ENCODE data around the gene GET4.

GRCh38 chr7:896346-897075, 20.2 kb downstream of the GET4 start:
- TF ChIP-seq EZH2 (IDR thresholded peaks at IDR 0.05; ENCODE audit: borderline replicate concordance, low read length) (no peak), CTCF (conservative IDR thresholded peaks at IDR 0.05 in 1 of 2, IDR thresholded peaks at IDR 0.05 in 1 of 2; ENCODE audit: extremely low read depth in 1 of 2, insufficient read depth in 1 of 2, low read depth in 1 of 2, low read length in 2 of 2) (no peak)
